ENCODE results near the gene OR51I1.

The OR51I1 gene

GRCh38 chr11:5441414-5441813 is at the start of gene OR51I1:
TSS of gene OR51I1 (minus strand) at chr11:5441514. CDS start at chr11:5441514, 0 bp downstream.
- no peak for DNase-seq

- no peak for DNase-seq
These were observed 48.5 kb upstream of the OR51I1 start for GRCh38 chr11:5489576-5490357.

GRCh38 chr11:5488798-5489399 is 47.6 kb upstream of the OR51I1 start:
- no peak for DNase-seq

GRCh38 chr11:5488385-5488784 is 47.1 kb upstream of the OR51I1 start, which contains the start of gene OR52D1:
TSS of gene OR52D1 (plus strand) at chr11:5488685. CDS start at chr11:5488707, 22 bp downstream.
- no peak for DNase-seq

- DNase-seq: no peak
These were observed 45.1 kb upstream of the OR51I1 start for GRCh38 chr11:5486421-5486820.

GRCh38 chr11:5486003-5486402 is 44.7 kb upstream of the OR51I1 start:
- DNase-seq: no peak

- no peak for DNase-seq
These were observed 35.0 kb upstream of the OR51I1 start for GRCh38 chr11:5476186-5476819.

- DNase-seq: no peak
These were observed 32.6 kb upstream of the OR51I1 start for GRCh38 chr11:5473921-5474320.

GRCh38 chr11:5467527-5467926 is 26.2 kb upstream of the OR51I1 start:
- DNase-seq: no peak

GRCh38 chr11:5460983-5461621 is 19.8 kb upstream of the OR51I1 start:
- no peak for DNase-seq

- DNase-seq: no peak
These were observed 8.1 kb upstream of the OR51I1 start for GRCh38 chr11:5449432-5449831.

- DNase-seq: no peak
These were observed 7.7 kb upstream of the OR51I1 start, which contains the start of gene OR51I2 for GRCh38 chr11:5449023-5449422. TSS of gene OR51I2 (plus strand) at chr11:5449323. CDS start at chr11:5453489, 4,166 bp downstream.

GRCh38 chr11:5443835-5444393 is 2.6 kb upstream of the OR51I1 start:
- no peak for DNase-seq

GRCh38 chr11:5423131-5423530 is 18.2 kb downstream of the OR51I1 start:
- no peak for DNase-seq

GRCh38 chr11:5421811-5422210 is 19.5 kb downstream of the OR51I1 start, which contains the start of gene OR51Q1:
TSS of gene OR51Q1 (plus strand) at chr11:5422111. CDS start at chr11:5422201, 90 bp downstream.
- no peak for DNase-seq

GRCh38 chr11:5420993-5421392 is 20.3 kb downstream of the OR51I1 start:
- DNase-seq: no peak

- no peak for DNase-seq
These were observed 36.1 kb downstream of the OR51I1 start for GRCh38 chr11:5405173-5405572.

- DNase-seq: no peak
These were observed 42.4 kb downstream of the OR51I1 start for GRCh38 chr11:5398936-5399335.

GRCh38 chr11:5394091-5394490 is 47.2 kb downstream of the OR51I1 start:
- no peak for DNase-seq
